Colonic mucosa (tissue), 4 donors: ENCODE measurements around the gene OR2M7. TPM values are rescaled to one million over a fixed set of nuclear protein-coding genes. Genes with fewer than 3 reads are reported as not detected.
"Not testable (repeated sequence)": the region's sequence is repeated elsewhere in the genome, so short reads cannot be mapped to it uniquely, and the experiment has no call there.

Source experiments
- DNase-seq: peaks from one replicate; pipeline ENCODE4 v3.0.0-alpha.2; 2020
- H3K27ac ChIP-seq: fragments of 200-600 bp; one replicate; pipeline ENCODE4 v1.8.0; 2021
- H3K27me3 ChIP-seq: fragments of 200-600 bp; one replicate; pipeline ENCODE4 v1.8.0; 2021
- H3K36me3 ChIP-seq: fragments of 200-600 bp; one replicate; pipeline ENCODE4 v1.8.0; 2021
- H3K4me1 ChIP-seq: fragments of 200-600 bp; one replicate; pipeline ENCODE4 v1.8.0; 2021; ENCODE audit warnings: mild to moderate bottlenecking
- H3K4me3 ChIP-seq: fragments of 200-600 bp; one replicate; pipeline ENCODE4 v1.8.0; 2021
- H3K9ac ChIP-seq, 2 donors: one replicate each; pipeline ENCODE4 v1.7.0; 2013; ENCODE audit warnings: control low read depth in 2 of 2, low read depth in 2 of 2, low read length in 2 of 2
- H3K9me3 ChIP-seq: fragments of 200-600 bp; one replicate; pipeline ENCODE4 v1.8.0; 2021
- CTCF ChIP-seq: fragments of 200-600 bp; IDR thresholded peaks from one replicate; pipeline ENCODE4 v1.8.0; 2022; ENCODE audit warnings: antibody characterized with exemption, mild to moderate bottlenecking
- intact Hi-C: fragments of 100-400 bp; cut with DNase I; formaldehyde crosslinking; loops from one replicate; pipeline ENCODE4 v1.14.1; 2022
- total RNA-seq, 2 donors: library from RNA; stranded (reverse); fragmentation: NEBNext Ultra II Directional in 1 of 2; extraction: Animal tissue kit (Norgen Biotek cat#: 25700) in 1 of 2; gene quantifications; one replicate each; pipeline ENCODE4 v1.2.1, GENCODE V29; 2021
- donor health status: healthy.
- donor health status: DM: no; HTN: no; CAD: no.
- donor health status: DM: no; HTN: no; CAD: no.

OR2M7 gene
- total RNA-seq, 2 donors from 2014 or later: not detected

- intact Hi-C loops: no loop called here
- Histone ChIP-seq H3K9ac (no peak overlapping the region), H3K27me3 (no peaks in the 10 kb centered on the region), H3K36me3 (no peaks in the 10 kb centered on the region), H3K27ac (no peak overlapping the region), H3K4me1 (no peaks in the 10 kb centered on the region), H3K4me3 (no peak overlapping the region), H3K9me3 (no peaks in the 10 kb centered on the region)
- no peak for DNase-seq
- TF ChIP-seq CTCF: no peak
Measured at GRCh38 chr1:248359415-248359814, 35.0 kb upstream of the OR2M7 start.

DNA sequence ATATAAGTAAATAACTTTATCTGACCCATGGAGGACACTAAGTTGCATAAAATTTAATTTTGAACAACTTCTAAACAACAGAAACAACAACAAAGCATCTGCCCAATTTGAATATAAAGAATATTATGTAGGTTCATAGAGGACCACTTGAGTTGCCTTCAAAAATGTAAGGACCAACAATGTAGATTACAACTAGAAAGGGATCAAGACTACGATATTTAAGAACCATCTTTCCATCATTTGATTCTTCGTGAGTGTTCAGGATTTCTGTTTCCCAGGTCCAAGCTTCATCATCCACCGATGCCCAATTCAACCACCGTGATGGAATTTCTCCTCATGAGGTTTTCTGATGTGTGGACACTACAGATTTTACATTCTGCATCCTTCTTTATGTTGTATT is 24.1 kb upstream of the OR2M7 start, which contains the start of gene OR14C36:
Gene OR14C36, plus strand, starts transcription at position 301 of the 400 bp plus-strand sequence. Its CDS starts 0 bp downstream, at position 301.
- Histone ChIP-seq H3K36me3 (no peaks in the 10 kb centered on the region), H3K9ac (no peak within 1 kb of the TSS), H3K27me3 (no peaks in the 10 kb centered on the region), H3K4me1 (no peaks in the 10 kb centered on the region), H3K4me3 (no peak within 1 kb of the TSS), H3K9me3 (no peaks in the 10 kb centered on the region), H3K27ac (no peak within 1 kb of the TSS)
- intact Hi-C loops: no loop called here
- no peak for TF ChIP-seq CTCF
- no peak for DNase-seq

DNA sequence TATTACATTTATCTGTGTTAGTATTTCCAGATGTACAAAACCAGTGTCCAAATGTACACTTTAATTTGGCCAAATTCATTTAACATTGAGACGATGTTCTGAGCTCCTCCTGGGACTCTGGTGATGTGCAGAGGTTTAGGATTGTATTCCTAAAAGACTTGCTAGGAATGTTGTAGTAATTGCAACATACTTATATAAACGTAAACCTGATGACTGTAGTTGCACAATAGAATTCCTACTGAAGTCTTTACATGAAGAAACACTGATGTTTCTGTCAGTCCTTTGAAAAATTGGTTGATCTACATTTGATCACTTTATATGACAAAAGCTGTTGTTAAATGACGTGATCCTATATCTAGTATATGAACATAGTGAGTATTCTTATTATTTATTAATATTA is 19.1 kb upstream of the OR2M7 start:
- no peak overlapping the region for H3K27ac ChIP-seq
- intact Hi-C loops: no loop called here

DNA sequence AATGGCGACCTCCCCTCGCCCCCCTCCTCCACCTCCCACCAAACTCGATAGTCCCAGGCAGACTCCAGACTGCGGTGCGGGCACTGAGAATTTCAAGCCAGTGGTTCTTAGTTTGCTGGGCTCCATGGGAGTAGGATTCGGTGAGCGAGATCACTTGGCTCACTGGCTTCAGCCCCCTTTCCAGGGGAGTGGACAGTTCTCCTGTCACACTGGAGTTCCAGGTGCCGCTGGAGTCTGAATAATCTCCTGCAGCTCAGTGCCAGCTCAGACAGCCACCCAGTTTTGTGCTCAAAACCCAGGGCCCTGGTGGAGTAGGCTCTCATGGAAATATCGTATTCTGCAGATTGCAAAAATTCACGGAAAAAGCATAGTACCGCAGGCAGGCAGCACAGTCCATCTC is 7.6 kb downstream of the OR2M7 start:
- Histone ChIP-seq H3K27ac (no peak overlapping the region), H3K9me3 (no peaks in the 10 kb centered on the region), H3K36me3 (no peaks in the 10 kb centered on the region), H3K9ac (no peak overlapping the region), H3K4me3 (no peak overlapping the region), H3K27me3 (no peaks in the 10 kb centered on the region), H3K4me1 (no peaks in the 10 kb centered on the region)
- intact Hi-C loops: no loop called here
- DNase-seq: no peak
- TF ChIP-seq CTCF: no peak

More for the DNA sequence above, 19.1 kb upstream of the OR2M7 start:
- no peak for DNase-seq
- H3K4me3 ChIP-seq: no peak overlapping the region
- H3K9ac ChIP-seq: no peak overlapping the region
- no peaks in the 10 kb centered on the region for H3K4me1 ChIP-seq
- TF ChIP-seq CTCF: no peak
- no peaks in the 10 kb centered on the region for H3K27me3 ChIP-seq
- no peaks in the 10 kb centered on the region for H3K36me3 ChIP-seq
- no peaks in the 10 kb centered on the region for H3K9me3 ChIP-seq

DNA sequence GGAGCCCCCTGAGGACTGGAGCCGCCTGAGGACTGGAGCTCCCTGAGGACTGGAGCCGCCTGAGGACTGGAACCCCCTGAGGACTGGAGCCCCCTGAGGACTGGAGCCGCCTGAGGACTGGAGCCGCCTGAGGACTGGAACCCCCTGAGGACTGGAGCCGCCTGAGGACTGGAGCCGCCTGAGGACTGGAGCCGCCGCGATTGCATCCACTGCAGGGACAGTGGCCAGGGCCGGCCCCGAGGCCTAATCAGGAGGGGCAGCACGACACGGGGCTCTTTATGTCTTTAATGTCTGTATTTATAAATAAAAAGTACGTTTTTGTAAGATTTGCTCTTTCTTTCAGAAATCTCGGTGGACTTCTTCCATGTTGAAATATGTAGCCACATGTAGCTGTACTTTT is 17.6 kb downstream of the OR2M7 start:
- H3K9me3 ChIP-seq, H3K36me3 ChIP-seq, H3K27ac ChIP-seq, H3K27me3 ChIP-seq, DNase-seq, H3K9ac ChIP-seq, intact Hi-C loops, H3K4me3 ChIP-seq, H3K4me1 ChIP-seq: not testable (repeated sequence)

DNA sequence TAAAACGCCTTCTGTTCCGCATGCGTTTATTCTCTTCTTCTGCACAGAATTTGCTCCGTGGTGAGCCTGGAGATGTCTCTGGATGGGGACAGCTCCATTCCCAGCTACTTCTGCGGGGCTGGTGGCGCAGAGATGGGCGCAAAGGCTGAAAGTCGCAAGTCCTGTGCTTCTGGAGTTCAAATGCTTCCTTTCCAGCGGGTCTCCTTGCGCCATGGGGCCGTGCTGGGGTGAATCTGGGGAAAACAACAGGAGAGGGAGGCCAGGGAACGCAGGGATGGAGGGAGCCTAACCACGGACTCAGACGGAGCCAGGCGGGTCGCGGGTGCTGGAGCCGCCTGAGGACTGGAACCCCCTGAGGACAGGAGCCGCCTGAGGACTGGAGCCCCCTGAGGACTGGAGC is 18.3 kb downstream of the OR2M7 start:
- no peak for DNase-seq
- Histone ChIP-seq H3K27ac (no peak overlapping the region), H3K9ac (no peak overlapping the region), H3K36me3 (no peaks in the 10 kb centered on the region), H3K27me3 (no peaks in the 10 kb centered on the region), H3K4me1 (no peaks in the 10 kb centered on the region), H3K4me3 (no peak overlapping the region), H3K9me3 (no peaks in the 10 kb centered on the region)
- intact Hi-C loops: no loop called here
- TF ChIP-seq CTCF: no peak

DNA sequence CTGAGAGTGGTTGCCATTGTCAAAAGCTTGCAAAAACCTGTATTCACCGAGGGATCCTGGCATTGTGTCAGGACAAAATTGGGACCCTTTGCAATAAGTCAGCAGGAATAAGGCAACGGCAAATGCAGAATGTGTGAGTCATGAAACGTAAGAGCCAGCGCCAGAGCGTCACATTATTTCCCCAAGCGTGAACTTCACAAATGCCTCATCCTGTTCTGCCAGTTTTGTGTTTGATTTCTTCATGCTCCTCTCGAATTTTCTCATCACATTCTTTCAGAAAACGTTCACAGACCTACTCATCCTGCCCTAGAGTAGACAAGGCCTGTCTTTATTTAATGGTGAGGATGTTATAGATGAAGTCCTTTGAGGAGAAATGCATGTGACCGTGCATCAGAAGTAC is 18.7 kb downstream of the OR2M7 start:
- H3K27me3 ChIP-seq, H3K27ac ChIP-seq, DNase-seq, H3K9me3 ChIP-seq, H3K4me1 ChIP-seq, H3K9ac ChIP-seq, intact Hi-C loops, H3K4me3 ChIP-seq, H3K36me3 ChIP-seq: not testable (repeated sequence)
